ENCODE results near the gene MYADM.

The MYADM gene

DNA sequence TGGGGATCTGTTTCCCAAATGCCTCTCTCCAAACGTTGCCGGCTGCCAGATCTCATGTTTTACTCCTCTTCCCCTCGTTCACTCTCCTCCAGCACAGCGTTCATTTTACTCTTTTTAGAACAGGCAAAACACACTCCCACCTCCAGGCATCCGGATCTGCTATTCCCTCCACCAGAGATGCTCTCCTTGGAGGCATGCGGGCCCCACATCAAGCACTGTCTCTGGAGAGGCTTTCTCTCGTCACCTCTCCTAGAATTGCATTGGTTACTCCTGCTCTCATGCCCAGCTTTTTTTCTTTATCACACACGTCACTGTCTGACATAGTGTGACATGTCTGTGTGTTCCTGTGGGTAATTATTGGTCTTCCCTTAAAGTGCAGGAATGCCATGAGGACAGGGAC lies 20.1 kb upstream of the MYADM start:
- no peak for TF ChIP-seq POLR2AphosphoS5 (IDR thresholded peaks at IDR 0.05; ENCODE audit: low read depth, low read length)
- no peak for TF ChIP-seq REST (IDR thresholded peaks at IDR 0.05; ENCODE audit: insufficient read depth in 1 of 2, low read depth in 2 of 2, low read length in 2 of 2)

DNA sequence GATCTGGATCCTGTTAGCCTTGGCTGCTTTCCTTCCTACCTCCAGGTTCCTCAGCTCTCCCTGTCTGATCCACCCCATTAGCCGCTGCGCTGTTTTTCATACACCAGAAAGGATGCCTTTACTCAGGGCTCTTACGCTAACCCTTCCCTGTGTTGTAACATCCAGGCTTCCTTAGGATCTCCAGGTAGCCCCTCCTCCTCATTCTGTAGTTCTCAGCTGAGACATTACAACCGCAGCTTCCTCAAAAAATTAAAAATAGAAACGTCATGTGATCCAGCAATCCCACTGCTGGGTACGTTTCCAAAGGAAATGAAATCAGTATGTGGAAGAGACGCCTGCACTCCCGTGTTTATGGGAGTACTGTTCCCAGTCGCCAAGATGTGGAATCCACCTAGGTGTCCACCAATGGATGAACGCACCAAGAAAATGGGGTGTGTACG lies 18.4 kb upstream of the MYADM start:
- no peak for TF ChIP-seq SIN3A (IDR thresholded peaks at IDR 0.05; ENCODE audit: borderline replicate concordance, insufficient read depth, low read length)
- TF ChIP-seq POLR2AphosphoS5 (IDR thresholded peaks at IDR 0.05; ENCODE audit: low read depth, low read length) = no peak
- no peak for TF ChIP-seq REST (IDR thresholded peaks at IDR 0.05; ENCODE audit: insufficient read depth in 1 of 2, low read depth in 2 of 2, low read length in 2 of 2)
- no peak for TF ChIP-seq TAF1 (IDR thresholded peaks at IDR 0.05; ENCODE audit: borderline replicate concordance, insufficient read depth, low read length)
- TF ChIP-seq FOXP2 (optimal IDR thresholded peaks at IDR 0.05; ENCODE audit: borderline replicate concordance, extremely low read depth, extremely low read length, insufficient read depth) = no peak

DNA sequence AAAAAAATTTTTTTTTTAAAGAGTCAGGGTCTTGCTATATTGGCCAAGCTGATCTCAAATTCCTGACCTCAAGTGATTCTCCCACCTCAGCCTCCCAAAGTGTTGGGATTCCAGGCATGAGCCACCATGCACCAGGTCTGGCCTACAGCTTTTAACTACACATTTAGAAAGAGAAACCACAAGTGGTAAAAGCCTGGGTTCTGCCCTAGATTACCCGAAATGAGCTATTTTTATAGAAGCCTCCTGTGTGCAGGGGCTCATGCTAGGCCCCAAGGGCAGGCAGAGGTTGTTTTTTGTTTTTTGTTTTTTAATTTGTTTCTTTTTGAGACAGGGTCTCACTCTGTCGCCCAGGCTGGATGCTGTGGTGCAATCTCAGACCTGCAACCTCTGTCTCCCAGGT lies 14.0 kb upstream of the MYADM start:
- no peak for TF ChIP-seq SIN3A (IDR thresholded peaks at IDR 0.05; ENCODE audit: borderline replicate concordance, insufficient read depth, low read length)

DNA sequence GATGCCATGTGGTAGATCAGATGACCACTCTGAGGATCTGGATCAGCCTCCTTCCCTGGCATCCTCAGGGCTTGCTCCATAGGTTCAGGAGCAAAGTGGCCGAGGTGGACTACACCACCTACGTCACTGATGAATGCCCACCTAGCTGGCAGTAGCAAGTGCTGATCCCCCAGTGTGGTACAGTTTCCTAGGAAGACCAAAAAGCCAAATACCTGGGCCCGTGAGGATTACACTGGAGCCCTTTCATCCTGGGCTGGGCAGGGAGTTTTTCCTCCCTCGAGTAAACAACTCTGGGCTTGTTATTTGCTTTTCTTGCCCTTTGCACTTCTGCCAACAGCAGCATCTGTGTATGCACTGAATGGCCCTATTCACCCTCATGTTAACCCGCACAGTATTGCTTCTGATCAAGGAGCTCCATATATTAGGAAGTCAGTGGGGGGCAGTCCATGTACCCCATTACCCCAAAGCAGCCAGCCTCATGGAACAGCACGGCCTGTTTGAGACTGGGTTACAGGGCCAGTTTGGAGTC lies 3.3 kb upstream of the MYADM start:
- TF ChIP-seq REST (IDR thresholded peaks at IDR 0.05; ENCODE audit: insufficient read depth in 1 of 2, low read depth in 2 of 2, low read length in 2 of 2) = no peak
- no peak for TF ChIP-seq TAF1 (IDR thresholded peaks at IDR 0.05; ENCODE audit: borderline replicate concordance, insufficient read depth, low read length)
- TF ChIP-seq SIN3A (IDR thresholded peaks at IDR 0.05; ENCODE audit: borderline replicate concordance, insufficient read depth, low read length) = no peak
- no peak for TF ChIP-seq POLR2AphosphoS5 (IDR thresholded peaks at IDR 0.05; ENCODE audit: low read depth, low read length)
- no peak for TF ChIP-seq FOXP2 (optimal IDR thresholded peaks at IDR 0.05; ENCODE audit: borderline replicate concordance, extremely low read depth, extremely low read length, insufficient read depth)

GRCh38 chr19:53865523-53865917 lies 2.2 kb upstream of the MYADM start:
- no peak for TF ChIP-seq FOXP2 (optimal IDR thresholded peaks at IDR 0.05; ENCODE audit: borderline replicate concordance, extremely low read depth, extremely low read length, insufficient read depth)
- no peak for TF ChIP-seq SIN3A (IDR thresholded peaks at IDR 0.05; ENCODE audit: borderline replicate concordance, insufficient read depth, low read length)
- TF ChIP-seq REST (IDR thresholded peaks at IDR 0.05; ENCODE audit: insufficient read depth in 1 of 2, low read depth in 2 of 2, low read length in 2 of 2) = no peak
- TF ChIP-seq POLR2AphosphoS5 (IDR thresholded peaks at IDR 0.05; ENCODE audit: low read depth, low read length) = no peak
- no peak for TF ChIP-seq TAF1 (IDR thresholded peaks at IDR 0.05; ENCODE audit: borderline replicate concordance, insufficient read depth, low read length)
